ENCODE data around the gene KRT86. TPM values are rescaled to one million over a fixed set of nuclear protein-coding genes. Genes with fewer than 3 reads are reported as not detected.
"Not testable (repeated sequence)": the region's sequence is repeated elsewhere in the genome, so short reads cannot be mapped to it uniquely, and the experiment has no call there.

The KRT86 gene
- total RNA-seq, 2 experiments from 2014 or later = not detected

GRCh38 chr12:52300796-52301691, 26.6 kb downstream of the KRT86 start:
- Histone ChIP-seq H3K4me3 (ENCODE audit: low read length) (no peak overlapping the region), H3K9me3 (ENCODE audit: control insufficient read depth in 1 of 2, insufficient read depth in 1 of 2, low read length in 2 of 2) (no peaks in the 10 kb centered on the region), H3K4me1 (ENCODE audit: insufficient read depth, low read length) (peaks cover 6% of the 10 kb centered on the region), H3K36me3 (ENCODE audit: insufficient read depth, low read length) (no peaks in the 10 kb centered on the region), H3K27ac (ENCODE audit: low read depth in 1 of 2, low read length in 2 of 2) (no peak overlapping the region), H3K27me3 (ENCODE audit: control insufficient read depth in 1 of 2, insufficient read depth in 2 of 2, low read length in 2 of 2) (peaks cover 0 to 7% of the 10 kb centered on the region in 2 experiments)
- Mint-ChIP-seq H3K27ac (no peak overlapping the region), H3K4me3 (no peak overlapping the region), H3K4me1 (ENCODE audit: low read depth) (peaks cover 11% of the 10 kb centered on the region), H3K9me3 (no peaks in the 10 kb centered on the region), H3K36me3 (ENCODE audit: low read depth) (no peaks in the 10 kb centered on the region), H3K27me3 (peaks cover 19% of the 10 kb centered on the region)
- DNase-seq = no peak
- no peak for ATAC-seq (ENCODE audit: poor library complexity)
- intact Hi-C loops (cut with DNase I, micrococcal nuclease) = no loop called here
- ChIA-PET CTCF (no interaction called here), POLR2A (no interaction called here)
- TF ChIP-seq CTCF (IDR thresholded peaks at IDR 0.05) = no peak

GRCh38 chr12:52301721-52302120, 27.3 kb downstream of the KRT86 start:
- H3K27me3 ChIP-seq (ENCODE audit: control insufficient read depth in 1 of 2, insufficient read depth in 2 of 2, low read length in 2 of 2); H3K9me3 ChIP-seq (ENCODE audit: control insufficient read depth in 1 of 2, insufficient read depth in 1 of 2, low read length in 2 of 2); H3K36me3 Mint-ChIP-seq (ENCODE audit: low read depth); ATAC-seq (ENCODE audit: poor library complexity); POLR2A ChIA-PET; intact Hi-C loops (cut with DNase I, micrococcal nuclease); H3K27ac Mint-ChIP-seq; CTCF ChIA-PET; H3K36me3 ChIP-seq (ENCODE audit: insufficient read depth, low read length); H3K4me1 ChIP-seq (ENCODE audit: insufficient read depth, low read length); H3K9me3 Mint-ChIP-seq; H3K4me3 ChIP-seq (ENCODE audit: low read length); DNase-seq; H3K27ac ChIP-seq (ENCODE audit: low read depth in 1 of 2, low read length in 2 of 2); H3K4me3 Mint-ChIP-seq: not testable (repeated sequence)
- H3K27me3 Mint-ChIP-seq = peaks cover 25% of the 10 kb centered on the region
- H3K4me1 Mint-ChIP-seq (ENCODE audit: low read depth) = peaks cover 11% of the 10 kb centered on the region

- ATAC-seq (ENCODE audit: poor library complexity); intact Hi-C loops (cut with DNase I, micrococcal nuclease); H3K27ac Mint-ChIP-seq; POLR2A ChIA-PET; H3K36me3 Mint-ChIP-seq (ENCODE audit: low read depth); H3K4me3 Mint-ChIP-seq; H3K27ac ChIP-seq (ENCODE audit: low read depth in 1 of 2, low read length in 2 of 2); DNase-seq; CTCF ChIA-PET; H3K4me3 ChIP-seq (ENCODE audit: low read length); H3K36me3 ChIP-seq (ENCODE audit: insufficient read depth, low read length); H3K4me1 ChIP-seq (ENCODE audit: insufficient read depth, low read length); H3K9me3 ChIP-seq (ENCODE audit: control insufficient read depth in 1 of 2, insufficient read depth in 1 of 2, low read length in 2 of 2); H3K9me3 Mint-ChIP-seq: not testable (repeated sequence)
- Mint-ChIP-seq H3K4me1 (ENCODE audit: low read depth) (peaks cover 11% of the 10 kb centered on the region), H3K27me3 (peaks cover 27% of the 10 kb centered on the region)
- H3K27me3 ChIP-seq (ENCODE audit: control insufficient read depth in 1 of 2, insufficient read depth in 2 of 2, low read length in 2 of 2) = peaks cover 4 to 10% of the 10 kb centered on the region in 2 experiments
Measured at GRCh38 chr12:52302242-52302914, 27.9 kb downstream of the KRT86 start.

GRCh38 chr12:52304941-52305411, 30.5 kb downstream of the KRT86 start:
- peak in 1 of 14 experiments; percentile 29 for DNase-seq
- intact Hi-C loops (cut with DNase I, micrococcal nuclease); H3K9me3 ChIP-seq (ENCODE audit: control insufficient read depth in 1 of 2, insufficient read depth in 1 of 2, low read length in 2 of 2); H3K36me3 ChIP-seq (ENCODE audit: insufficient read depth, low read length); H3K27ac Mint-ChIP-seq; CTCF ChIA-PET; H3K4me3 ChIP-seq (ENCODE audit: low read length); H3K9me3 Mint-ChIP-seq; H3K27ac ChIP-seq (ENCODE audit: low read depth in 1 of 2, low read length in 2 of 2); H3K4me3 Mint-ChIP-seq; ATAC-seq (ENCODE audit: poor library complexity); H3K36me3 Mint-ChIP-seq (ENCODE audit: low read depth); POLR2A ChIA-PET: not testable (repeated sequence)
- peaks cover 11% of the 10 kb centered on the region for H3K4me1 Mint-ChIP-seq (ENCODE audit: low read depth)
- Histone ChIP-seq H3K27me3 (ENCODE audit: control insufficient read depth in 1 of 2, insufficient read depth in 2 of 2, low read length in 2 of 2) (peaks cover 26 to 32% of the 10 kb centered on the region in 2 experiments), H3K4me1 (ENCODE audit: insufficient read depth, low read length) (peaks cover 13% of the 10 kb centered on the region)
- H3K27me3 Mint-ChIP-seq = peaks cover 53% of the 10 kb centered on the region
